MM.1S (cell line): Measurements from ENCODE around the gene HOXB3.
A peak's percentile ranks its signal among the peaks of the same experiment; 100 is the strongest.

Experiments
- DNase-seq: peaks from one replicate; pipeline ENCODE4 v3.0.0-alpha.2; 2015
- H2AFZ ChIP-seq: fragments of 300-600 bp; sonication (generic); 2 replicates; pipeline ENCODE4 v1.6.0; 2016; ENCODE audit warnings: antibody characterized with exemption, low read length
- H3F3A ChIP-seq: fragments of 300-600 bp; sonication (generic); 2 replicates; pipeline ENCODE4 v1.6.1; 2016; ENCODE audit warnings: mild to moderate bottlenecking, antibody characterized with exemption, low read length, moderate library complexity, mixed read lengths; ENCODE audit not compliant: insufficient read depth
- H3K27ac ChIP-seq: fragments of 300-600 bp; sonication (generic); 2 replicates; pipeline ENCODE4 v1.5.1; 2016; ENCODE audit warnings: mild to moderate bottlenecking, low read length
- H3K27me3 ChIP-seq: fragments of 300-600 bp; sonication (generic); replicated peaks from 2 replicates; pipeline ENCODE4 v1.6.0; 2016; ENCODE audit warnings: low read length; ENCODE audit not compliant: insufficient read depth
- H3K36me3 ChIP-seq: fragments of 300-600 bp; sonication (generic); replicated peaks from 2 replicates; pipeline ENCODE4 v1.6.1; 2016; ENCODE audit warnings: mild to moderate bottlenecking, low read length, mixed read lengths; ENCODE audit not compliant: insufficient read depth
- H3K4me1 ChIP-seq: fragments of 300-600 bp; sonication (generic); 2 replicates; pipeline ENCODE4 v1.6.1; 2016; ENCODE audit warnings: low read length, mixed read lengths
- H3K4me2 ChIP-seq: fragments of 300-600 bp; sonication (generic); 2 replicates; pipeline ENCODE4 v1.6.0; 2016; ENCODE audit warnings: low read depth, low read length
- H3K4me3 ChIP-seq: fragments of 300-600 bp; sonication (generic); 2 replicates; pipeline ENCODE4 v1.5.1; 2016; ENCODE audit warnings: low read length, mixed read lengths
- H3K79me2 ChIP-seq: fragments of 300-600 bp; sonication (generic); 2 replicates; pipeline ENCODE4 v1.6.1; 2016; ENCODE audit warnings: mixed run types, low read length, mixed read lengths
- H3K9ac ChIP-seq: fragments of 300-600 bp; sonication (generic); 2 replicates; pipeline ENCODE4 v1.6.1; 2016; ENCODE audit warnings: low read length, mixed read lengths
- H3K9me2 ChIP-seq: fragments of 300-600 bp; sonication (generic); replicated peaks from 2 replicates; pipeline ENCODE4 v1.6.1; 2016; ENCODE audit warnings: mild to moderate bottlenecking, low read length, mixed read lengths; ENCODE audit not compliant: insufficient read depth
- H3K9me3 ChIP-seq: fragments of 300-600 bp; sonication (generic); replicated peaks from 2 replicates; pipeline ENCODE4 v1.6.1; 2016; ENCODE audit warnings: mild to moderate bottlenecking, low read length, mixed read lengths; ENCODE audit not compliant: insufficient read depth
- H4K20me1 ChIP-seq: fragments of 300-600 bp; sonication (generic); 2 replicates; pipeline ENCODE4 v1.6.1; 2016; ENCODE audit warnings: mild to moderate bottlenecking, low read length, moderate library complexity, mixed read lengths; ENCODE audit not compliant: insufficient read depth
- CTCF ChIP-seq: fragments of 300-600 bp; sonication (generic); IDR thresholded peaks from 2 replicates; pipeline ENCODE4 v1.5.1; 2016; ENCODE audit warnings: antibody characterized with exemption, low read length, mixed read lengths
- EZH2 ChIP-seq: fragments of 300-600 bp; sonication (generic); optimal IDR thresholded peaks from 2 replicates; pipeline ENCODE3; 2017; ENCODE audit warnings: low read depth, mild to moderate bottlenecking, antibody characterized with exemption, low read length, mixed read lengths
- EZH2phosphoT487 ChIP-seq: fragments of 300-600 bp; sonication (generic); IDR thresholded peaks from 2 replicates; pipeline ENCODE4 v1.6.1; 2018; ENCODE audit warnings: antibody characterized with exemption, low read length

HOXB3 gene

DNA sequence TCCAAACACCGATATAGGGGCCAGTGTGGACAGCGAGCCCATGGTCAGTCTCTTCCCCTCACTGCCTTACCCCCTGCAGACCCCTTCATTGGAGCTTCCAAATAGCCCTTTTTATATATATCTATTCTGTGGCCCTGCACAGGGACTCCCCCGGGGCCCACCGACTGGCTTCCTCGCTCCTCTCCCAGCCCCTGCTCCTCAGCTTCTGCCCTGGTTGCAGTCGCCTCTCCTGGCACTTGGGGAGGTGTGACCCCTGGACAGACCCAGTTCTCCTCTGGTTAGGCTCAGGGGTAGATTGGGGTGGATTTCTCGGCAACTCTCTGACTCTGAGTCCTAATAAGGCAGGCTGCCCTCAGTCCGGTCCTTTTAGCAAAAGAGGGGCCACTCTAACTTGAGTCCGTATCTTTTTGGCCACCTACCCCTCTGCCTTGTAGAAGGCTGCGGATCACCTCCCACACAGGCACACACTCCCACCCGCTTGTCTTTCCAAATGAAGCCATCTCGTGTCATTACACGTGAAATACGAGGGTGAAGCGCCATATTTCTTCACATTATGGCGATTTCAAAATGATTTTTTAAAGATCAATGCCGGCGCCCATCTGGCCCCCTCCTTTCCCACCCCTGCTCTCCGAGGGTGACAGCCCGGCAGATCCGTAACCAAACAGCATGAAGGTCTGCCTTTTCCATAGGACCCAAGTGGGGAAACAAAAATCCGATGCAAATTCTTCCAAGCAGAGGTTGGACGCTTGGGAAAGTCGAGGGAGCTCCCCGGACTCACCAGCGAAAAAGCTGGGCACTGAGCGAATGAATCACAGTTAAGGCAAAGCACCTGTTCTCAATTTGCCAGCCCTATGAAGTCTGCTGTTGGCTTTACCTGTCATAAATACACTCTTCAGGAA, 37.8 kb upstream of the HOXB3 start:
- no peaks in the 10 kb centered on the region for H3K4me1 ChIP-seq
- H3K36me3 ChIP-seq: no peaks in the 10 kb centered on the region
- no peaks in the 10 kb centered on the region for H3F3A ChIP-seq
- no peaks in the 10 kb centered on the region for H3K9me2 ChIP-seq
- H2AFZ ChIP-seq: no peak overlapping the region
- no peaks in the 10 kb centered on the region for H3K9me3 ChIP-seq
- no peak for TF ChIP-seq EZH2
- TF ChIP-seq EZH2phosphoT487: no peak
- no peak for TF ChIP-seq CTCF
- H3K27me3 ChIP-seq: peaks cover 74% of the 10 kb centered on the region
- no peak overlapping the region for H3K9ac ChIP-seq
- H3K4me3 ChIP-seq: no peak overlapping the region
- H4K20me1 ChIP-seq: no peaks in the 10 kb centered on the region
- no peak overlapping the region for H3K27ac ChIP-seq
- H3K4me2 ChIP-seq: no peak overlapping the region
- no peaks in the 10 kb centered on the region for H3K79me2 ChIP-seq
- DNase-seq: no peak

- H3K4me3 ChIP-seq: no peak overlapping the region
- no peaks in the 10 kb centered on the region for H3K79me2 ChIP-seq
- peak overlapping the region; percentile 62; the same call in 1 of the 2 replicates for H3K4me2 ChIP-seq
- DNase-seq: no peak
- H2AFZ ChIP-seq: no peak overlapping the region
- H3K27me3 ChIP-seq: peaks cover 81% of the 10 kb centered on the region
- no peaks in the 10 kb centered on the region for H4K20me1 ChIP-seq
- no peaks in the 10 kb centered on the region for H3F3A ChIP-seq
- no peaks in the 10 kb centered on the region for H3K4me1 ChIP-seq
- H3K36me3 ChIP-seq: no peaks in the 10 kb centered on the region
- no peak overlapping the region for H3K9ac ChIP-seq
- no peaks in the 10 kb centered on the region for H3K9me2 ChIP-seq
- H3K27ac ChIP-seq: no peak overlapping the region
- H3K9me3 ChIP-seq: no peaks in the 10 kb centered on the region
- TF ChIP-seq CTCF (no peak), EZH2 (no peak), EZH2phosphoT487 (no peak)
These were observed 37.1 kb upstream of the HOXB3 start for GRCh38 chr17:48627118-48627597.

GRCh38 chr17:48626245-48627117, 36.4 kb upstream of the HOXB3 start, which contains the start of gene HOXB9:
Gene HOXB9 (minus strand): TSS chr17:48626358. CDS start chr17:48626269, 89 bp downstream.
- H4K20me1 ChIP-seq: no peaks in the 10 kb centered on the region
- TF ChIP-seq CTCF (no peak), EZH2 (no peak), EZH2phosphoT487 (no peak)
- no peaks in the 10 kb centered on the region for H3K9me3 ChIP-seq
- no peaks in the 10 kb centered on the region for H3K4me1 ChIP-seq
- peaks cover 88% of the 10 kb centered on the region for H3K27me3 ChIP-seq
- no peaks in the 10 kb centered on the region for H3K36me3 ChIP-seq
- DNase-seq: no peak
- H3K4me3 ChIP-seq: peak within 1 kb of the TSS; percentile 52
- peak within 1 kb of the TSS; percentile 25 for H2AFZ ChIP-seq
- H3K9me2 ChIP-seq: no peaks in the 10 kb centered on the region
- H3K27ac ChIP-seq: no peak within 1 kb of the TSS
- no peaks in the 10 kb centered on the region for H3F3A ChIP-seq
- no peak within 1 kb of the TSS; the same call in 1 of the 2 replicates for H3K9ac ChIP-seq
- H3K79me2 ChIP-seq: no peaks in the 10 kb centered on the region
- H3K4me2 ChIP-seq: peak within 1 kb of the TSS; percentile 91
